ENCODE results near the gene LYRM4.

The LYRM4 gene

GRCh38 chr6:5138995-5139827 lies 121.5 kb downstream of the LYRM4 start:
- DNase-seq (ENCODE audit: insufficient read length, low spot score) (no peak), FAIRE-seq (no peak)
- TF ChIP-seq POLR2A (IDR thresholded peaks at IDR 0.05; ENCODE audit: low read depth, low read length) = no peak

- FAIRE-seq = no peak
- no peak for DNase-seq (ENCODE audit: insufficient read length, low spot score)
Measured at GRCh38 chr6:5136851-5137250, 123.9 kb downstream of the LYRM4 start.

GRCh38 chr6:5135788-5136376 lies 124.9 kb downstream of the LYRM4 start:
- peak; percentile 27 for FAIRE-seq
- no peak for TF ChIP-seq POLR2A (IDR thresholded peaks at IDR 0.05; ENCODE audit: low read depth, low read length)
- no peak for DNase-seq (ENCODE audit: insufficient read length, low spot score)

More at GRCh38 chr6:5136851-5137250, 123.9 kb downstream of the LYRM4 start:
- TF ChIP-seq POLR2A (IDR thresholded peaks at IDR 0.05; ENCODE audit: low read depth, low read length) = no peak

- FAIRE-seq = no peak
- DNase-seq (ENCODE audit: insufficient read length, low spot score) = no peak
- TF ChIP-seq POLR2A (IDR thresholded peaks at IDR 0.05; ENCODE audit: low read depth, low read length) = no peak
Measured at GRCh38 chr6:5133943-5134342, 126.8 kb downstream of the LYRM4 start.

- no peak for DNase-seq (ENCODE audit: insufficient read length, low spot score)
- FAIRE-seq = no peak
- TF ChIP-seq POLR2A (IDR thresholded peaks at IDR 0.05; ENCODE audit: low read depth, low read length) = no peak
Measured at GRCh38 chr6:5132731-5133130, 128.0 kb downstream of the LYRM4 start.

GRCh38 chr6:5130135-5130866 lies 130.4 kb downstream of the LYRM4 start:
- no peak for DNase-seq (ENCODE audit: insufficient read length, low spot score)
- FAIRE-seq = no peak
- no peak for TF ChIP-seq POLR2A (IDR thresholded peaks at IDR 0.05; ENCODE audit: low read depth, low read length)

GRCh38 chr6:5128351-5128750 lies 132.4 kb downstream of the LYRM4 start:
- no peak for FAIRE-seq
- TF ChIP-seq POLR2A (IDR thresholded peaks at IDR 0.05; ENCODE audit: low read depth, low read length) = no peak
- DNase-seq (ENCODE audit: insufficient read length, low spot score) = no peak

GRCh38 chr6:5127106-5127687 lies 133.6 kb downstream of the LYRM4 start:
- FAIRE-seq (no peak), DNase-seq (ENCODE audit: insufficient read length, low spot score) (no peak)
- no peak for TF ChIP-seq POLR2A (IDR thresholded peaks at IDR 0.05; ENCODE audit: low read depth, low read length)

GRCh38 chr6:5126214-5126613 lies 134.5 kb downstream of the LYRM4 start:
- DNase-seq (ENCODE audit: insufficient read length, low spot score) = no peak
- no peak for TF ChIP-seq POLR2A (IDR thresholded peaks at IDR 0.05; ENCODE audit: low read depth, low read length)
- FAIRE-seq = no peak

GRCh38 chr6:5125152-5126006 lies 135.4 kb downstream of the LYRM4 start:
- no peak for TF ChIP-seq POLR2A (IDR thresholded peaks at IDR 0.05; ENCODE audit: low read depth, low read length)
- FAIRE-seq = peak; percentile 27
- peak; percentile 75 for DNase-seq (ENCODE audit: insufficient read length, low spot score)

GRCh38 chr6:5124526-5124925 lies 136.2 kb downstream of the LYRM4 start:
- FAIRE-seq (no peak), DNase-seq (ENCODE audit: insufficient read length, low spot score) (no peak)
- no peak for TF ChIP-seq POLR2A (IDR thresholded peaks at IDR 0.05; ENCODE audit: low read depth, low read length)

- FAIRE-seq (no peak), DNase-seq (ENCODE audit: insufficient read length, low spot score) (no peak)
- no peak for TF ChIP-seq POLR2A (IDR thresholded peaks at IDR 0.05; ENCODE audit: low read depth, low read length)
Measured at GRCh38 chr6:5123296-5124143, 137.2 kb downstream of the LYRM4 start.
